Cardiac muscle cell (in vitro differentiated cells and primary cell): ENCODE data around the gene PLXNA2. TPM values are rescaled to one million over a fixed set of nuclear protein-coding genes. Genes with fewer than 3 reads are reported as not detected.

Experiments used
- DNase-seq, 2 donors: peaks; one replicate each; pipeline versions ENCODE4 v3.0.0 to v3.0.0-alpha.2; 2010 to 2017; ENCODE audit warnings: low read depth in 1 of 2, low spot score in 1 of 2
- H3K27ac ChIP-seq: fragments of 200-600 bp; sonication (generic); 2 replicates; pipeline ENCODE4 v1.5.1; 2016
- H3K27me3 ChIP-seq: fragments of 200-600 bp; sonication (generic); 2 replicates; pipeline ENCODE4 v1.6.0; 2016; ENCODE audit warnings: control low read depth
- H3K36me3 ChIP-seq: fragments of 200-600 bp; sonication (generic); 2 replicates; pipeline ENCODE4 v1.5.1; 2016; ENCODE audit warnings: control low read depth
- H3K4me1 ChIP-seq: fragments of 200-600 bp; sonication (generic); 2 replicates; pipeline ENCODE4 v1.8.1; 2017; ENCODE audit warnings: low read depth, mild to moderate bottlenecking, mixed run types
- H3K4me3 ChIP-seq: fragments of 200-600 bp; sonication (generic); 2 replicates; pipeline ENCODE4 v1.5.1; 2016; ENCODE audit warnings: mild to moderate bottlenecking
- H3K9me3 ChIP-seq: fragments of 200-600 bp; sonication (generic); 2 replicates; pipeline ENCODE4 v1.5.1; 2017; ENCODE audit warnings: low read depth, mild to moderate bottlenecking, control low read depth
- CTCF ChIP-seq: IDR thresholded peaks from 2 replicates; pipeline ENCODE4 v1.5.1; 2012; ENCODE audit warnings: low read depth, mild to moderate bottlenecking, low read length
- polyA plus RNA-seq: library from polyadenylated mRNA; unstranded; fragments of >200 nt; fragmentation: Nextera tagmentation; extraction: Ambion mirVana; gene quantifications from 2 replicates; pipeline ENCODE4 v1.2.1, GENCODE V29; 2016
- total RNA-seq: library from RNA; depleted of rRNA; stranded (reverse); fragments of >200 nt; gene quantifications from 2 replicates; pipeline ENCODE4 v1.2.3, GENCODE V29; 2016

The PLXNA2 gene
- total and polyA plus RNA-seq, 2 experiments from 2014 or later, result 23.2 to 55.3 TPM

- Histone ChIP-seq H3K27me3 (no peaks in the 10 kb centered on the region), H3K4me3 (no peak overlapping the region), H3K9me3 (no peaks in the 10 kb centered on the region), H3K27ac (no peak overlapping the region), H3K4me1 (peaks cover 2% of the 10 kb centered on the region), H3K36me3 (peaks cover 4% of the 10 kb centered on the region)
- DNase-seq, result no peak
- TF ChIP-seq CTCF, result no peak
Observed at GRCh38 chr1:208202333-208202995, 41.7 kb downstream of the PLXNA2 start.

- Histone ChIP-seq H3K9me3 (no peaks in the 10 kb centered on the region), H3K36me3 (peaks cover 3% of the 10 kb centered on the region), H3K27me3 (no peaks in the 10 kb centered on the region), H3K27ac (no peak overlapping the region), H3K4me3 (no peak overlapping the region), H3K4me1 (no peaks in the 10 kb centered on the region)
- DNase-seq, result peak in 1 of 2 donors; percentile 91
- TF ChIP-seq CTCF, result no peak
Observed at GRCh38 chr1:208201229-208201628, 43.0 kb downstream of the PLXNA2 start.

- Histone ChIP-seq H3K4me1 (no peaks in the 10 kb centered on the region), H3K4me3 (no peak overlapping the region), H3K27me3 (no peaks in the 10 kb centered on the region), H3K36me3 (no peaks in the 10 kb centered on the region), H3K27ac (no peak overlapping the region), H3K9me3 (no peaks in the 10 kb centered on the region)
- no peak for DNase-seq
- no peak for TF ChIP-seq CTCF
Observed at GRCh38 chr1:208200116-208200515, 44.1 kb downstream of the PLXNA2 start.

GRCh38 chr1:208198236-208198635 lies 45.9 kb downstream of the PLXNA2 start:
- H3K27ac ChIP-seq, result no peak overlapping the region
- no peak for TF ChIP-seq CTCF
- H3K36me3 ChIP-seq, result no peaks in the 10 kb centered on the region
- no peaks in the 10 kb centered on the region for H3K27me3 ChIP-seq
- no peaks in the 10 kb centered on the region for H3K4me1 ChIP-seq
- no peak for DNase-seq
- H3K9me3 ChIP-seq, result no peaks in the 10 kb centered on the region
- H3K4me3 ChIP-seq, result no peak overlapping the region

- no peak for DNase-seq
- Histone ChIP-seq H3K27me3 (no peaks in the 10 kb centered on the region), H3K36me3 (no peaks in the 10 kb centered on the region), H3K9me3 (no peaks in the 10 kb centered on the region), H3K27ac (no peak overlapping the region), H3K4me1 (peaks cover 1% of the 10 kb centered on the region), H3K4me3 (no peak overlapping the region)
- no peak for TF ChIP-seq CTCF
Observed at GRCh38 chr1:208194944-208195343, 49.2 kb downstream of the PLXNA2 start.
